Activated CD4-positive, alpha-beta T cell treated with anti-CD3 and anti-CD28 coated beads for 1 hour (primary cell): Measurements from ENCODE around the gene SLC7A11.
"Not testable (repeated sequence)": the region's sequence is repeated elsewhere in the genome, so short reads cannot be mapped to it uniquely, and the experiment has no call there.

Source experiments
- DNase-seq: peaks from one replicate; pipeline ENCODE4 v3.0.0-alpha.2; 2020

The SLC7A11 gene

DNA sequence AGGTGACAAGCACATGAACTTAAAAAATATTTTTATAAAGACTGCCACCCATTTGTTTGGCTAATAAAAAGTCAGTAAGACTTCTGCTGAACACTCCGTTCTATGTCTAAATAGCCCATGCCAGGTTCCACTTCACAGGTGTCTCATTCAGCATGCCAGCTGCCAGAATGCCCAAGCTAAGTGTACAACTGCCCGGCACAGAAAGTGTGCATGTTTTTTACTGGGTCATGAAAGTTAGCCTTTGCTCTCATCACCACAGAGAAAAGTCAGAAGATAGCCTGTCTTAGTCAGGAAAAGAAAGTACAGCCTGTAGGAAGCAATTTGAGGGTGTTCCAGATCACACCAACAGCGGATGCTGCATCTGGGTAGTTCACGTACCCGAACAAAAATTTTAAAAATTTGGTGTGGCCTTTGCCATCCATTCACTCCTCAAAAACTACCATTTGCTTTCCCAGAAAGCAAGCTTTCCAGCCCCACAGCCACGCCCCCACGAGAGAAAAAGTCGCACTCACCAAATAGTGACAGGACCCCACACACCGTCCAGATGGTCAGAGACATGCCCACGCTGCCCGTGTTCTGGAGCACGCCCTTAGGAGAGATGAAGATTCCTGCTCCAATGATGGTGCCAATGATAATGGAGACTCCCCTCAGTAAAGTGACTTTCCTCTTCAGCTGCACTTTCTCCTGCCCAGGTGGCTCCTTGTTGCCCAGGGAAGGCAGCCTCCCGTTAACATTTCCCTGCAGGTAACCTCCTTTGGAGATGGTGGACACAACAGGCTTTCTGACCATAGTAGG lies 671 bp downstream of the SLC7A11 start:
- DNase-seq, result no peak

DNA sequence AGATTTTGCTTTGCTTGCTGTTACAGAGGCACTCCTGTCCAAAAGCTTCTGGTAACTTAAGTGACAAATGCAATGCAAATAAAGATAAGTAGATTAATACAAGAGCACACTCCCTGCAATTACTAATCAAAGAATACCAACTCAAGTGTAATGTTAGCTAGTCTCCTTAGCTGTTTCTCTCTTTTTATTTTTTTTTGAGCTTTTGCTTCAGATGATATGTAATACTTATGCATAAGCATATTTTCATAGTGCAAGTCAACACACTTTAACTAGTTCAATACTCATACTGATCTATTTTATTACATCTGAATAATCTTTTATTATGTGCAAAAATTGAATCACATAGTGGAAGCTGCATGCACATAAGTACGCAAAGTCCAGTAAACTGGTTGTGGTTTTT lies 2.7 kb downstream of the SLC7A11 start:
- no peak for DNase-seq

DNA sequence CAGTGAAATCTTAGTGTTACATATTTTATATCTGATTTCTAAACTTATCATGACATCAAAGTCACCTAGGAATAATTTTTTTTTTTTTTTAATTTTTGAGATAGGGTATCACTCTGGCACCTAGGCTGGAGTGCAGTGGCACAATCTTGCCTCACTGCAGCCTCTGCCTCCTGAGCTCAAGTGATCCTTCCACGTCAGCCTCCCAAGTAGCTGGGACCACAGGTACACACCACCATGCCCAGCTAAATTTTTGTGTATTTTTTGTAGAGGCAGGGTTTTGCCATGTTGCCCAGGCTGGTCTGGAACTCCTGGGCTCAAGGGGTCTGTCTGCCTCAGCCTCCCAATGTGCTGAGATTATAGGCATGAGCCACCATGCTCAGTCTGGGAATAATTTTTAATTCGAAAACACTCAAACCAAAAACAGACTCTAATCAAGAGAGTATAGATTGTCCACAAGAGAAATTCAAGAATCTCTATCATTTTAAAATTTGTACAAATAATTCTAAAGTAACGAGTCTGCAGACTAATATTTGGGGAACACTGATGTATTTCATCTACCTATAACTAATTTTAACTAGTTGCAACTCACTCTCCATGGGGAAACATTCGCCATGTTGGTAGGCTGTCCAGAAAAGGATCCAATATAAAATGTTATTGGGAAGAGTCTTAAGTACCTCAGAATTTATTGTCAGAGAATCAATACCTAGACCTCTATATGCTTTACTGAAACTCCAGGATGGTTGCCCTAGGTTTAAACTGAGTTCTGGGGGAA lies 3.4 kb downstream of the SLC7A11 start:
- DNase-seq, result no peak

DNA sequence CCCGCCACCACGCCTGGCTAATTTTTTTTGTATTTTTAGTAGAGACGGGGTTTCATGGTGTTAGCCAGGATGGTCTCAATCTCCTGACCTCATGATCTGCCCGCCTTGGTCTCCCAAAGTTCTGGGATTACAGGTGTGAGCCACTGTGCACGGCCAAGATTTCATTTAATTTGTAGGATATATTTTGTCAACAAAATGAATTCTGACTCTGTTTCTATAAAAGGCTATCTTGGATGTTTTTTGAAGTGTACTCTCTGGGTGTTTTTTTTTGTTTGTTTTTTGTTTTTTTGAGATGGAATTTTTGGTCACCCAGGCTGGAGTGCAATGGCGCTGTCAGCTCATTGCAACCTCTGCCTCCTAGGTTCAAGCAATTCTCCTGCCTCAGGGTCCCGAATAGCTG lies 5.0 kb downstream of the SLC7A11 start:
- not testable (repeated sequence) for DNase-seq

DNA sequence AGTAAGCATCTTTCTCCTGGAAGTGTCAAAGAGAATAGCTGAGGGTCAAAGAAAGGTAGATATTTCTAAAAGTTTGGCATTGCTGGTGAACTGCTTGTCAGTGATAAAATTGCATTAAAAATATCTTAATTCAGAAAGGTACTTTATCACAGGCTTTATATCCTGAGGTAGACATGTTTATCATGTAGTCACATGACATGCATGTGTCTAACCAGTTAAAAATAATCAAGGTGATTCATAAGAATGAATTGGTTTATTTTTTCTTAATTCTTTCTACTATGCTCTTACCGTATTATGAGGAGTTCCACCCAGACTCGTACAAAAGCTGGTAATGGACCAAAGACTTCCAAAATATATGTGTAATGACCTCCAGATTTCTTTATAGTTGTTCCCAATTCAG lies 6.1 kb downstream of the SLC7A11 start:
- DNase-seq, result no peak

DNA sequence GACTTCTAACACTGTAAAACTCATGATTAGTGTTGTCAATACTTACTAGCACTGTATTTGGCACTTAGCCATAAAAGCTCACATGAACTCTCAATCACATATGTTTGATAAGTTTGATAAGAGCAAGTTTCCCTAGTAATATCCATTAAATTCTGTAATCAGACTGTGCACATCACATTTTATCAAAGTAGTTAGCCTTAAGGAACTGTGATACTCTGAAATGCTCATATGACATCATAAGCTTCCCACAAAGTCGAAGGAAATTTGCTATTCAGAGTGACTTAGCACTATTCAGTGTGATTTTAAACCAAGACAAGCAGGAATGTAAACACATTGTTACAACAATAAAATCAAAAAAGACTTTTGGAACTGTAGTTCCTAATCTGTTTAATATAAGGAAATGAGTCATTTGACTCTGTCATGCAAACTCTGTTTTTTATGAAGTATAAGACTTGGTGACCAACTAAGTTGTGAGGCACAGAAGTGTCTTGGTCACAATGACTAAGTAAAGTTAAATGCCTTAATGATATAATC lies 6.7 kb downstream of the SLC7A11 start:
- no peak for DNase-seq

DNA sequence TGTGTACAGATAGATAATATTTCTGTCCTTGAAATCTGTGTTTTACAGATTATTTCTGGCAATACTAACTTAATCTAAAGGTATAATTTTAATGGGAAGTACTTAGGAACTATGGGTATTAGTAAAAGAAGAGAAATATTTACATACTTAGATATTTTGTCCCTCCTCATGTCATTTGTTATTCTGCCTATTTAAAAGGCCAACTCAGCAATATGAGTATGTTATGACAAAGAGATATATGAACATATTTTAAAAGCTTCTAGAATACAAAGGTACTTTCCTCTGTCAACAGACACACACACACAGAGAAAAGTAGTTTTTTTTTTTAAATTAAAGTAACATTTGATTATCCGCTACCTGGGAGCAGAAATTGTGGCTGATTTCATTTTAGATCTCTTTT lies 7.9 kb downstream of the SLC7A11 start:
- DNase-seq, result no peak

DNA sequence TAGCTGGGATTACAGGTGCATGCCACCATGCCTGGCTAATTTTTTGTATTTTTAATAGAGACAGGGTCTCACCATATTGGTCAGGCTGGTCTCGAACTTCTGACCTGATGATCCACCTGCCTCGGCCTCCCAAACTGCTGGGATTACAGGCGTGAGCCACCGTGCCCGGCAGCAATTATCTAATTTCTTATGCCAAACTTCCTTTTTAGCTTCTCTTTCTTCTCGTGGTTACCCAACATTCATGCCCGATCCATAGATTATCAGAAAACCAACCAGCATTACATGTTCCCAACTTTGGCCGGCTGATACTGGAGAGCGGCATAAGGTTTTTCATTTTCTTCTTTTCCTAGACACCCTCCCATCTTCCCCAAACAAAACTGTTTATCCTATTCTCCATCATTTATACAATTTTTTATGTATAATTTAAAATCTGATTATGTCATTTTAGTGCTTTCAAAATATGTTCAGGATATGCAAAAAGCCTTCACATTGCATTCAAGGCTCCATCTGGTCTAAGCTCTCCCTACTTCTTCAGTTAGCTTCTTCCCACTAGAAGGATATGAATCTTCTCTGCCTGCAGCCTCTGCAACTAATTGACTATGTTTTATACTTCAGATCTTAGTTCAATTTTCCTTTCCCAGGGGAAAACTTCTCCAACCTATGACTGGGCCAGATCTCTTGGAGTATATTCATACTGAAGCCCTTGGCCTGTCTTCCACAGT lies 8.7 kb downstream of the SLC7A11 start:
- no peak for DNase-seq

DNA sequence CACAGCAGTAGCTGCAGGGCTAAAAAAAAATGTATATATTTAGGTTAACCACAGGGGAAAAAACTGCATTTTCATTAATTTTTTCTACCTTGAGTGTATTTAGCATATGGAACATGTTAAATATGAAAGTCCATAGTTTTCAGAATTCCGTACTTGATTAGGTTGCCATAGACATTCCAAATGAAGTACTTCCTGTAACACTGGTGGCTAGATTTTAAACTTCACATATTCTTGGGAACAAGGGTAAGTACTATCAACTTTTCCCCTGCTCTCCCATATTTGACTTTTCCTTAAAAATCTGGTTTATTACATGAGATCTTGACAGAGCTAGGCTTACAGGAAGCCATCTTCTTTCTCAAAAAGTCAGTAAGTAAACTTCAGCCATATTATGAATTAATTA lies 9.8 kb downstream of the SLC7A11 start:
- DNase-seq, result no peak

DNA sequence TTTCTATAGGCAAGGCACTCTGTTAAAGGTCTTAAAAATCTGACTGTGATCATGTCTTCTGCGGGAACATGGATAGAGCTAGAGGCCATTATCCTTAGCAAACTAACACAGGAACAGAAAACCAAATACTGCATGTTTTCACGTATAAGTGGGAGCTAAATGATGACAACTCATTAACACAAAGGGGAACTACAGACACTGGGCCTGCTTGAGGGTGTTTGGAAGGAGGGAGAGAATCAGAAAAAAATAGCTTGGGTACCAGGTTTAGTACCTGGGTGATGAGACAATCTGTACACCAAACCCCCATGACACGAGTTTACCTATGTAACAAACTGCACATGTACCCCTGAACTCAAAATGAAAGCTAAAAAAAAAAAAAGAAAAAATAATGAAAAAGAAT lies 12.1 kb downstream of the SLC7A11 start:
- no peak for DNase-seq

DNA sequence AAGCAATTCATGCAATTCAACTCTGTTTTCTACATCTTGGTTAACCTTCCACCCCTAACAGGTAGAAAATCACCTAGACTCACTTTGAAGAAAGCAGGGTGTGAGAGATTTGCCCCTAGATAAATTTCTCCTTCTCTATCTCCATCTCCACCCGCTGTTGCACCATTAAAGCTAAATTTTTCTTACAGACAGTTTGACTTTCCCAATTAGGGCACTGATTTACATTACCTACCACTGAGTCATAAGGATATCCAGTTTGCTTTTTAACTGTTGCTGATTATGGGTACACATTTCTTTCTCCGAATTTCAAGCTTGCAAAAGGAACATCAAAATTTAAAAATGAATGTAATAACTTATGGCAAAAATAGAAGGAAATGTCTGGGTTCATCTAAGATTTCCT lies 13.0 kb downstream of the SLC7A11 start:
- no peak for DNase-seq

DNA sequence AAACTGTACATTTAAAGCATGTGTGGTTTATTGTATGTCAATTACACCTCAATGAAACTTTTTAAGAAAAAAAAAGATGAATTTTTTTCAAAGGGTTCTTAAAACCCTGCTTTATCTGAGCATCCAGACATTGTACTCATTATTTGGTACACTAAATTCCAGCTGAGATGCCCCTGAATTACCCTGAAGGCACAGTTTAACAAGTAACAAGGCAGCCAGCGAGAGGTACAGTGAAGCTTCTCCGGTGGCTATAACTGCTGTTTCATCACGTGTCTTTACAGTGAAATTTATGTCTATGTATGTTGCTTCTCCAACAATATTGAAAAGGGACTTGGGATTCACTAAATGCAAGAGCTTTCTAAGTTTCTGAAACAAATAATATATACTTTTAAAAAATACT lies 15.8 kb downstream of the SLC7A11 start:
- DNase-seq, result no peak

DNA sequence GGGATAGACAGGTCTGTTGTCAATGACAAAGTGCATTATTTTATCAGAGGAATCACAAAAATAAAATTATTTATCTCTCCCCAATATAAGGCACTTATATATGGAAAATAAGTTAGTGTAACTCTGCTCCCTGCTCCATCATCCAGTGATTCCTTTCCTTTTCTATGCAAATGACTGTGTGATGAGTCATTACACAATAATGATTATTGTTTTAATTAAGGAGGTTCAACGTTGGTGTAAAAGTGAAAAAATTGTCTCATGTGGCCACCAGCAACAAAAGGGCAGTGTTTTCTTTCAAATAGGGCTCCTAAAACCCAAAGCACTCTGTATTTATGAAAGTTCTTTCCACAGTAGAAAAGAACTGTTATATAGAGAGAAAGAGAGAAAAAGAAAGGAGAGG lies 16.7 kb downstream of the SLC7A11 start:
- DNase-seq, result no peak

DNA sequence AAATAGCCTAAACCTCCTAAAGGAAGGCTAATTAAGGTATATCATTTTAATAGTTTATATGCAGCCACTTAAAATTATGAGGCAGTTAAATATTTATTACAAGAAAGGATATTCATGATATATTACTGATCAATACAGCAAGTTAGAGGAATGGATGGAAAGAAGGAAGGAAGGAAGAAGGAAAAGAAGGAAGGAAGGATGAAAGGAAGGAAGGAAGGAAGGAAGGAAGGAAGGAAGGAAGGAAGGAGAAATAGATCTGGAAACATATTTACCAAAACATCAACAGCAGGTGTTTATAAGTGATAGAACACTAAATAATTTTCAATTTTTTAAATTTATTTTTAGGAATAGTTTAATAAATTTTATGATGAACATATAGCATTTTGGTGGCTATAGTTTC lies 17.5 kb downstream of the SLC7A11 start:
- no peak for DNase-seq

DNA sequence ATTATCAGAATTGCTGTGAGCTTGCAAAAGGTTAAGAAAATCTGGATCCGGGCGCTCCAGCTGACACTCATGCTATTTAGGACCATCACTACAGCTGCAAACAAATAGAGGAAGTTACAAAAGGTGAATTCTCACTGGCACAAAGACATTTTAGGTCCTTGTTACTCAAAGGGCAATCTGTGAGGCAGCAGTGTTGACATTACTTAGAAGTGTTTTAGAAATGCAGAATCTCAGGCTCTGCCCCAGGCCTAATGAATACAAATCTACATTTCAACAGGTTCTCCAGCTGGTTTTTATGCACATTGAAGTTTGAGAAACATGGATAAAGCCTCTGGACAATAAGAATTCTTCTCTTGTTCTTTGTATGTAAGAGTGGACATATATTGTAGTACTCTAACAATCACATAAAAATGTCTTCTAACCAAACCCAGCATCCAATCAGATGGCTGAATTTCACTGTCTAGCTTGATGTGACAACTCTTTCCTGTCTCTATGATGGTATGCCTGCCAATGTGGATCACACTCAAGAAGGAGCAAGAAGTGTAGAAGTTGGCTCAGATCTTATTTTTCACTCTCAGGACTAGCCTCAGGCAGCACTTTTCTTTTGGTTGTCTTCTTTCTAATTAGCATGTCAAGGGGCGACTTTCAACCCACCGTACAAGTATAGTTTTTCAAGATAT lies 18.8 kb downstream of the SLC7A11 start:
- DNase-seq, result no peak

DNA sequence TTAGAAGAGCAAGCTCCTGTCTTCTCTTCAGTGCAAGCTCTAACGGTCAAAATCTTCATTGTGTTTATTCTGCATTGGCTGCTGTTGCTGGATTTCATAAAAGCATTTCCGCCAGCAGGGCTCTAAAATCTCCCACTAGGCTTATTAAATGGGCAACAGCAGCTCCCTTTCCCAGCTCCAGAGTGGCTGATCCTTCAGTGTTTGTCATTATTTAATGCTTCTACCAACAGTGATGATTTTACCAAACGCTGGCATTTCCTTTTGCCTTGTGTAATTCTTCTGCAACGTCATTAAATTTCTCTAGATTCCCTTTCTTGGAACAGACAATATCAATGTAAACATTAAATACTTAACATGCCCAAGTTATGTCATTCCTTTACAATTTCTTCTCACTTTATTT lies 20.1 kb downstream of the SLC7A11 start:
- no peak for DNase-seq

DNA sequence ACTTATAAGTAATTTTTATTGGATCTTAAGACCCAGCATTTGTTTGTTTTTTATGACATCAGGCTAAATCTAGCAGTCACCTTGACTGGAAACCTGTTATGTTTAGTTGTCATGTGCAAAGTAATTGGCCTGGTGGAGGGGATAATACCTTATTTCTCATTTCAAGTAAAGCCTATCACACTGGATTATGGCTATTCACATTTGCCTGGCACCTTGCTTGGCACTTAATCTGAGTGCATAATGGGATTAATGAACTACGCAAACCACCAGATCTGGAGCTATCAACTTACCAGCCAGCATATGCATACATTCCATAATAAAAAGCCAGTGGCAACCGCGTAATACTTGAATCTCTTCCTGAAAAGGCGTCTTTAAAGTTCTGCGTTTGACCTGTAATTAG lies 23.2 kb downstream of the SLC7A11 start:
- DNase-seq, result no peak

DNA sequence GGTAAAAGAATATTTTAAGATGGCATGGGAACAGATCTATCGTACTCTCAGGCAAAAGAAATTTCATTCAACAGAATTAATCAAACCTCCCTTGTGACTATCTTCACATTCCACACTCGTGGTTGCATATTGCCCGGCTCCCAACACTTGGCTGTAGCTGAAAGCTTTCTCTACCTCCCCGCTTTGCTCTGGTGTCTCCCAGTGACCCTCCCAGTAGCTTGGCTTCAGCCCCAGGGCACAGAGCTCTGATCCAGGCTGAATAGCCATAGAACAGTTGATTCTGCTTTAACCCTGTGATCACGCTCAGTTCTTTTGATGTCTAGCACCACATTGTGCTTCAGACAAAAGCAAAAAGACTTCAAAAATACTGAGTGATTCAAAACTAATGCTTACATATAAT lies 24.6 kb downstream of the SLC7A11 start:
- DNase-seq, result no peak

DNA sequence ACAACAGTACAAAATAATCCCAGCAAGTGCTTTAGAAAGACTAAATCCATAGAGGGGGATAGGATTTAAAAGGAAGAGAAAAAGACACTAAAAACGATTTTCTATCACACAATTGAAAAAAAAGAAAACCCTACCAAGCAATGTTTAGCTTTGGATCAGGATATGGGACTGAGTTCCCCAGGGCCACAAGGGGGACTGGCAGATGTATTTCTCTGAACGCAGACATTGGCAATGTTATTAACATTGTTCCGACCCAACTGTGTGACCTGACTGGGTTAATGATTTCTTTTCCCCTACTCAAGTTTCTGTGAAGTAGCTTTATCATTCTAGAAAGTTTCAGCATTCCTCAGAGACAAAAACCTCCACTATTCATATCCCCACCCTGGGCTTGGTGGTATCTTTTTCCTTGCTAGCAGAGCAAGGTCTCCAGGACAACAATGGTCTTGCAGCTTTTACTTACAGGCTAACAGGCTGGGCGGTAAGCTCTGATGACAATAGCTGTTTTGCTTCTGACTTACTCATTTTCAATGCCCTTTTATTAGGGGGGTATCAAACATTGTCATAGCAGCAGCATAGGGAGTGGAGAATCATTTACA lies 25.8 kb downstream of the SLC7A11 start:
- no peak for DNase-seq

DNA sequence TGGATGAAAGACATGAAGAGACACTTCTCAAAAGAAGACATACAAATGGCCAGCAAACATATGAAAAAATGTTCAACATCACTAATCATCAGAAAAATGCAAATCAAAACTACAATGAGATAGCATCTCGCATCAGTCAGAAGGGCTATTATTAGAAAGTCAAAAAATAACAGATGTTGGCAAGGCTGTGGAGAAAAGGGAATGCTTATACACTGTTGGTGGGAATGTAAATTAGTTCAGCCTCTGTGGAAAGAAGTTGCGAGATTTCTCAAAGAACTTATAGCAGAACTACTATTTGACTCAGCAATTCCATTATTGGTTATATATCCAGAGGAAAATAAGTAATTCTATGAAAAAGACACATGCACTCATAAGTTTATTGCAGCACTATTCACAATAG lies 31.6 kb downstream of the SLC7A11 start:
- DNase-seq, result not testable (repeated sequence)

DNA sequence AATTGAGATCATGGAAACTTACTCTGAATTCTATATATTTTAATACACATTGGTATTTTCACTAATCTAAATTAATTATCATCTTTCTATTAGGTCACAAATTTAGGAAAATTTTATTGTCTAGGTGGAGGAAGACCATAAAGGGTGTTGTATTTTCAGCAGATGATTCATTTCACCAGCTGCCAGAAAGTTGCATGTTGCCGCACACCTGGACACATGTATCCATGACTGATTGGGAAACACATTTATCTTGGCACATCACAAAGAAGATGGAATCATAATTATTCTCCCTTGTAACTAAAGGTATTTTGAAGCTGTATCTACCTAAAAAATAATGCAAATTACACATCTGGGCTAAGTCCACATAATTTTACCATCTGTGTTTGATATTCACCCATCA lies 33.1 kb downstream of the SLC7A11 start:
- DNase-seq, result no peak

DNA sequence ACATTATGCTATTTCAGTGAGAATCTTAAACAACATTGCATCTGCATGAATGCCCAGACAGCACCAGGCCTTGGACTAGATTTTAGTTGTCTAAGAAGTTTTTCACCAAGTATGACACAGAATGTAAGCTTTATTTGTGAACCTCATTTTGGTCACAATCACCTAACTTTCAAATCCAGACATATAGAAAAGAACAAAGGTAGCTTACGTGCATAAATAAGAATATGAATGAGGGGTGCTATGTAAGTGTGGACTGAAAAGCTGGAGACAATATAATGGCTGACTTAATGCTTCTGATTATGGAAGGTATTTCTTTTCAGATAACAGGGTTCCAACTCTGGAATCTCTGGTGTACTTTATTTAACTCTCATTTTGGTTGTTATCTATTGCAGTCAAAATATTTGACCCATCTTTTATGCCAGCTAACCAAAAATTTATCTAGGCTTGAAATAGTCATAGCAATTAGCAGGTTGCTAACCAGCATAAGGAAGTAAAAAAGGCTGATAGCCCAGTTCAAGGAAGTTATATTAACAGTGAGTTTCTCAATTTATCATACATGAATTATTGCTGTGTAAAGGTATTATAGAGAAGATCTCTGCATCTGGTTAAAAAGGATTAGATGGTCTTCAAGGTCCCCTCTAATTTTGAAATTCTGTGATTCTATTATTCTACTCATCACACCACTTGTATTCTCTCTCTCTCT lies 36.5 kb downstream of the SLC7A11 start:
- DNase-seq, result no peak
